GM21619 (cell line): ENCODE results near the gene CSRP2.

Source experiments
- ATAC-seq: cut with Tn5 transposase; IDR thresholded peaks from one replicate; pipeline ENCODE4 v1.9.1; 2021; ENCODE audit not compliant: unreplicated experiment

The CSRP2 gene

DNA sequence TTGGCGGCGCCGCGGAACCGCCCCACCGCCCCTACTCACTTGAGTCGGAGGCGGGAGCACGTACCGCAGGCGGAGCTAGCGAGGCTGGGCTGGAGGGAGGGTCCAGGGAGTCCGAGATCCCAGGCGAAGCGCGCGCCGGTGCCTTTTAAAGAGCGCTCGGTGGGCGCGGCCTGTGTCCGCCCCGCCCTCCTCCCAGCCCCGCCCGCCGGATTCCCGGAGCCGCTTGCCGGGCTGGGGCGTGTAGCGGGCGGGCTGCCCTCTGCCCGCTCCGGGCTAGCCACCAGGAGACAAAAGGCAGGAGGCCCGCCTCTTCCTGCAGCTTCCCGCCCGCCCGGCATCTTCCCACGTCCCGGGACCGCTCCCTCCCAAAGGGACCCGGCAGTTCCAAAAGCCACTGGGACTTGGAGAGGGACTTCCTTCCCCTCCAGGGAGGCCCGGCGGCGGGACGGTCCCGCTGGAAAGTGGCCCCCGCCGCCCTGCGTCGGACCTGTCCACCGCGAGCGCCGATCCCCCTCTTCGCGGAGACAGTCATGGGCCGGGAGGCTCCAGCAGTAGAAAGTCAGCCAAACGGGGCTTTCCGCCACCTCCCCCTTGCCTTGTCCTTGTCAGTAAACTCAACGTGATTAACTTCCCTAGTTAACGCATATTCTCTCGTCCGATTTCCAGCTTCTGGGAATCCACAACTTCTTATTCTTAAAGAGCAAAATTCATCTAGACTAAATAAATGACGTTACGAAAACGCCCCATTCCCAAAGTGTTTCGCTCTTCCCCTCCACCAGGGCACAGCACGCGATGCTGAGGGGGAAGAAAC is at the start of gene CSRP2:
CSRP2 (minus strand) TSS at position 121 of the 811 bp plus-strand sequence. CDS start 12,759 bp downstream, outside the sequence.
- peak; percentile 88 for ATAC-seq

DNA sequence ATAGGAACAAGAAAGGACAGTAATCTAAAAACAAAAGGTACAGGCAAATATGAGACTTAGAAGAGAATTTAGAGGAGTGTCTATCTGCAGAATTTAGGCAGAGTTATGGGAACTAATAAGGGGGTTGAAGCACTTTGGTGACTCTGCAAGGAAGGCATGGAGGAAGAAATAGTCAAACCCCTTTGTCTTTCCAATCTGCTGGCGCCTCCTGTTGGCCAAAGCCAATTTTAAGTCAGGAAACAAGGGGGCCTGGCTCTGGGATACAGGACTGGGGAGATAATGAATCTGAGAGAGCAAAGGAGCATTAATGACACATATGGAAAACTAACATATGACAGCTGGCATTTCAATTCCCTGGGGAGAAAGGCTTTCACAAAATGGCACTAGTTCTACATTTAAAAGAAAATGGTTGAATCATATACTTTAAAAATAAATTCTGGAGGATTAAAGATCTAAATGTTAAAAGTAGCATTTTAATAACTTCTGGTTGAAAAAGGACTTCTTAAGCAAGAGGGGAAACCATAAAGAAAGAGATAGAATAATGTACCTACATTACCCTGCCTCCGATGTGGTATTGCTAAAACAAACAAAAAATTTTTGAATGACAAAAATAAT is 48.5 kb upstream of the CSRP2 start:
- ATAC-seq: no peak

DNA sequence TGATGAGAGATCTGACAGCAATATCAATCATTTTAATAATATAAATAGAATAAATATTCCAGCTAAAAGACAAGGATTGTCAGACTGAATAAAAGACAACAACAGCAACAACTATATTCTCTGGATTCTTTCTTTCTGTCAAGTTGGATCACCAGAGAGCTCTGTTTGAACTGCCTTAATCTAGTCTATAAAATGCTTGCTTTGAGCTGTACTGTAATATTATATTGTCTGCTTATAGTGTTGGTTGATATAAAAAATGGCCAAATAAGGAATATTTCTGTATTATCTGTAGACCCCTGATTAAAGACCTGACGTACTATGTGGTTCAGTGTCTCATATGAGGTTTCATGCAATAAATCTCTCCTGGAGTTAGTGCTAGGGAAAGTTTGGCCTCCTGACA is 46.3 kb upstream of the CSRP2 start:
- no peak for ATAC-seq

DNA sequence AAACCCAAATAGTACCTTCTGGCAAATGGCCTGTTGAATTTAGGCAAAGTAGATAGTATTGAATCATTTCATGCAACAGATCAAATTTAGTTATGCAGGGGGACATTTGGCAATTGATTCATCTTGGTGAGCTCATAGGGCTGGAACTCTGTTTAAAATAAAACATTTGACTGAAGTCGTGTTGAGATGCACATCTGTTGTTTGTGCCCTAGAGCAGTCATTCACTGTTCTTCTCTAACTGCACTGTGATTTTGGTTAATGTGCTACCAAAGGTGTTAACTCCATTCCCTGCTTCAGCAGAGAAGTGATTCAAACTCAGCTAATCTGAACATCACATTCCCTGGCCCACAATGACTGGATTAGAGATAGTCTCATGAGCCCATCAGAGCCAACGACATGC is 44.0 kb upstream of the CSRP2 start:
- ATAC-seq: no peak

DNA sequence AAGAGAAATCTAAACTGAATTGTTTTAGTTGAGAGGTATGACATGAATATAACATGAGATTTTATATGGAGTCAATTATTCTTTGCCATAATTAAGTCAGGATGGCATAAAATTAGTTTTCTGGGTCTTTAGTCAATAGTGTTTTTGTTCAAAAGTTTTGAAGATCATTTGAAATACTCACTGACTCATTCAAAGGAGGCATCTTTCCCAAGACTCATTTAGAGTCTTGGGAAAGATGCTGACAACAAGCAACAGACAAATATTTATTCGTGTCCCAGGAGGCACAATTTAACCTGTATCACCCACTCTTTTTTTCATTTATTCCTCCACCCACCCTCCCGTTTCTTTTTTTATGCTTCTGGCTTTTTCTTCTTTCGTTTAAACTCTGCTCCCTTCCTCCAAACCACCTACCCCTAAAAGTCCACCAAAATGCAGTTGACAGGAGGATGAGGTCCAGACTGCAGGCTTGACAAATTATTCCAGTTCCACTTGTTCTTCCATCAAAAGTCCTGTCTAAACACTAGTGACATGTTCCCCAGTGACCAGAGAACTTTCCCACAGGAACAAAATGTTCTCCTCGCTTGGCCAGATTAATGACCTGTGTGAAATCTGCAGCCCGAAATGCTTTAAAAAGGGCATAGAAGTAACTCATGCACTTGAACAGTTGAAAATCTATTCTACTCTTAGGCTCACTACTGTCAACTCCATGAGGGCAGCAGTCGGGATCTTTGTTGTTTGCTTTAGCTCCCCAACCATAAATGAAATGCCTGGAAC is 43.3 kb upstream of the CSRP2 start:
- ATAC-seq: no peak

DNA sequence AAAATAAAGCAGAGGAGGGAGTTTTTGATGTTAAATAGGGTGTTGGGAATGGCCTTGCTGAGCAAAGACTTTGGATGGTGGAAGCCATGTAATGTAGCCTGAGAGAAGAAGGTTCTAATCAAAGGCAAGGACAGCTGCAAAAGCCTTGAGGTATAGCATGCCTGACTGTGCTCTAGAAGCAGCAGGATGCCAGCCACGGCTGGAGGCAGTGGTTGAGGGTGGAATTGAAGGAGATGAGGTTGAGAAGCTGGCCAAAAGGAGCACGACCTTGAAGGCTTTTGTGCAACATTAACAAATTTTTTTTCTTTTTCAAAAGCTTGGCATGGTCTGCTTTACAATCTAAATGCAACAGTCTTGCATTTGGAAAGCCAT is 42.3 kb upstream of the CSRP2 start:
- no peak for ATAC-seq

DNA sequence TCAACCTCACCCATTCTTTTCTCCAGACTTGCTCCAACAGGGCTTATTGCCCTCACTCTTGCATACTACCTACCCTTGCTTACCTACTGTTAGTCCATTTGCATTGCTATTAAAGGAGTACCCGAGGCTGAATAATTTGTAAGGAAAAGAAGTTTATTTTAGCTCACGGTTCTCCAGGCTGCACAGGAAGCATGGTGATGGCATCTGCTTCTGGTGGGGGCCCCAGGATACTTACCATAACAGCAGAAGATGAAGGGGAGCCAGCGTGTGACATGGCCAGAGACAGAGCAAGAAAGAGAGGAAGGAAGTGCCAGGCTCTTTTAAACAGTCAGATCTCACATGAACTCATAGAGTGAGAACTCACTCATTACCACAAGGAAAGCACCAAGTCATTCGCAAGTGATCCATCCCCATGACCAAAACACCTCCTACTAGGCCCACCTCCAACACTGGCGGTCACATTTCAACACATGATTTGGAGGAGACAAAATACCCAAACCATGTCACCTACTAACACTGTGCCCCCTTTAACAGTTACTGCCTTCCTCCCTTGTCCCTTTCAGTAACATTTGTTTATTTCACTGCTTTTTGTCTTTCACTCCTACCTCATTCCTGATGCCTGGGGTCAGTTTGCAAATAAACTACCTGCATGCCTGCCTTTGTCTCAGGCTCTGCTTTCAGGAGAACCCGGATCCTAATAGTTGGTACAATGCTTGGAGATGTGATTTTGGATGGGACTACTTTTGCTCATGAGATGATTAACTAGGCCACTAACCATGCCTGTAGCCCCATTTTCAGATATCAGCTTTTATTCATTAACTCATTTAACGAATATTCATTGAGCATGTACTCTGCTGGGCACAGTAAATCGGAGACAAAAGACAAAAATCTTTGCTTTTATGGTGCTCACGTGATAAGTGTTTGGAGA is 41.6 kb upstream of the CSRP2 start:
- peak; percentile 72 for ATAC-seq

DNA sequence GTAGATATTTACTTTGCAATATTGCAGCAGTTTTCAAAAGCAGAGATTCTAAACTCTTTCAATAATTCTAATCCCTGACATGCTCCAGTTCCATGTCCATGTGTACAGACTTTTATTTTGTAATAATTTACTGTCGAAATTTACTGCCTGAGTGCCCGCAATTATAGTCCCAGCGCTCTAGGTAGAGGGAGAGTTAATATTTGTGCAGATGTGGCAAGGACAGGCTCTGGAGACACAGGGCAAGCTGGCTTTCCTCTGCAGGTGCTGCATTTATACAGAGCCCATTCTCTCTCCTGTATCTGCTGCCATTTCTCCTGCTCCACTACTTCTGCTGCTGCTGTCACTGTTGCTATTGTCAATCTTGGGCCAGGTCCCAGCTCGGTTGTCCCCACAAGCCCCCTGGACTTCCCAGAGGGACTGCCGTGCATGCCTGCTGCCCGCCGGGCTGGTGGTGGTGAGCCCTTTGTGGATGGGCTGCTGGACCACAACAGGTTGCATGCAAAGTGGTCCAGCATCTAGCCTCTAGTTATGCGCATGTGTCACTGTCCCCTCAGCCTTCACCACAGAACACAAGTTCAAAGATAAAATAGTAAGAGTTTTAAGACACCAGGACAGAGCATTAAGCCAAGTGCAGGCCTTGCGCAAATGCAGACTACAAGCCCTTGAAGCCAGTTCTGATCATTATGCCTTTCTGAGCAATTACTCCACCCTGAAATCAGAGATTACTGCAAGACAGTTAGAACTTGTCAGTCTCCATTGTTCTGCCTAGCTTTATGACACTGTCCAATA is 40.8 kb upstream of the CSRP2 start:
- ATAC-seq: peak; percentile 21

DNA sequence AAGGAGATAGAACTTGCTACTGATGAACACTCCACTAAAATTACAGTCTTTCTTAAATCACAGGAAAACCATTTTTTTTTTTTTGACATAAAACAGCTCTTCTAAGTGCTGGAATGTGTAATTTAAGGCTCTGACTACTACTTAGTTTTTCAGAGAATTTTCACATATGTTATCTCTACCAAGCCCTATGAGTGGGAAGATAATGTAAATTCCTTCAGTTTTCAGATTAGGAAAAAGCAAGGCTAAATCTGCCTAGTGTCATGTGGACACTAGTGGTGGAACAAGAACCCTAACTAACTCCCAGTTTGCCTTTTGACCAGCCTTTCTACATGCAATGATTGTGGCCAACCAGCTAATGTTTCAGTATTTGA is 37.3 kb upstream of the CSRP2 start:
- ATAC-seq: no peak

DNA sequence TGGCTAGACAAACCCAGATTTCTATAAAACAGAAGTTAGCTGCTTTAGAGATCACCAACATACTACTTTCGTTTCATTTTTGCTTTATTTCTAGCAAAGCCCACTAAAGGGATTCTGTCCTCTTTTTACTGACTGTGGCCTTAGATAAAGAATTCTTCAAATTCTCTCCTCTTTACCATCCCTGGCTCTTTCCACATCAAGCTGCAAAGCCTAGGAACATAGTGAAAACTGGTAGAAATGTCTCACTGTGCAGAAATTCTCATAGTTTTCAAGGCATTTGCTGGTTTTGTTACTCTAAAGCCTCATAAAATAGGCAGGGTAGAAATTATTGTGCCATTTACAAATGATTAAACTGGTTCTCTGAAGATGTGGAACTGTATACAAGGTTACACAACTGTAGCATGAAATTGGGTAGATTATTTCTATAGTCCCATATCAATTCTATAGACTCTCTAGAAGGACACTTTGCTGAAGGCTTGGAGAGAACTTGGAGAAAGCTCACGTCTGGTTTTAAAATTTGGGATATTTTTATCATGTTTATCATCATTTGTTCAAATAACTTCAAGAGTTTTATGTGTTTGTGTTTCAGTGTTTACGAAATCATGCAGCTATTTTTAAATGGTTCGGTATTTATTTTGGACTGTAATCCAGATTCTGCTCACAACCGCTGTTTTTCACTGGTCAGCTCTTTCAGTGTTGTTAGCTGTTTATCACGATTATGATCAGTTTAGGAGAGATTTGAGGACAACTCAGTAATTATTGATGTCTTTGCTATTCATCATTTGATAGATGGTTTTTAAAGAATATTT is 36.7 kb upstream of the CSRP2 start:
- ATAC-seq: no peak

DNA sequence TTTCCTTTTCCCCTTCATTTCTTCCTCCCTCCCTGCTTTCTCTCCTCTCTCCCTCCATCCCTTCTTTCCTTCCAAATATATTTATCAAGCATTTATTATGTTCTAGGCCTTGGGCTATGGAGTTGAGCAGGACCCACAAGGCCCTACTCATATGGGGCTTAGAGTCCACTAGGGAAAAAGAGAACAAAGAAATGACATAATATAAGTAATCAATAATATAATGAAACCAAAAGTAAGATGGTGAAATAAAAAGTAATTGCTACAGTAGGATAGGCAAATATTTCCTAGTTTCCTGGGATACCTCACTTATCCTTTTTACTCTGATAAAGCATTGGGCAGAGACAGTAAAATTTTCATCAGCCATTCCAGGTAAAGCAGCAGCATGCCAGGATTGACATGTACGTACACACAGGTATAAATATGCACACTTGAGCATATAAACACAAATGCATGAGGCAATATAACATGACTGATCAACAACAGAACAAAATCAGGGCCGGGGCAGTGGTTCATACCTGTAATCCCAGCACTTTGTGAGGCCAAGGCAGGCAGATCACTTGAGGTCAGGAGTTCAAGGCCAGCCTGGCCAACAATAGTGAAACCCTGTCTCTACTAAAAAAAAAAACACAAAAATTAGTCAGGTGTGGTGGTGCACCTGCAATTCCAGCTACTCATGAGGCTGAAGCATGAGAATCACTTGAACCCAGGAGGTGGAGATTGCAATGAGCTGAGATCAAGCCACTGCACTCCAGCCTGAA is 35.5 kb upstream of the CSRP2 start:
- no peak for ATAC-seq

DNA sequence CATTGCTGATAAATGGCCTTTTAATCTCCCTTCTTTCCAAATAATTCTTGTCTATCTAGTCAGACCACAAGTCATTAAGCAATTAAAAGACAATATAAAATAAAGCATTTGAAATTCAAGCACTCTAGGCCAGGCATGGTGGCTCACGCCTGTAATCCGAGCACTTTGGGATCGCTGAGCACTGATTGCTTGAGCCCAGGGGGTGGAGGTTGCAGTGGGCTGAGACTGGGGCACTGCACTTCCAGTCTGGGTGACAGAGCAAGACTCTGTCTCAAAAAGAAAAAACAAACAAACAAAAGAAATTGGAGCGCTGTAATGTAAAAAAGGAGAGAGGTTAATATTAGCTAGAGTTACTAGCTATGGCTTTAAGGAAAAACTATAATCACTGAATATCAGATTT is 30.5 kb upstream of the CSRP2 start:
- ATAC-seq: no peak

DNA sequence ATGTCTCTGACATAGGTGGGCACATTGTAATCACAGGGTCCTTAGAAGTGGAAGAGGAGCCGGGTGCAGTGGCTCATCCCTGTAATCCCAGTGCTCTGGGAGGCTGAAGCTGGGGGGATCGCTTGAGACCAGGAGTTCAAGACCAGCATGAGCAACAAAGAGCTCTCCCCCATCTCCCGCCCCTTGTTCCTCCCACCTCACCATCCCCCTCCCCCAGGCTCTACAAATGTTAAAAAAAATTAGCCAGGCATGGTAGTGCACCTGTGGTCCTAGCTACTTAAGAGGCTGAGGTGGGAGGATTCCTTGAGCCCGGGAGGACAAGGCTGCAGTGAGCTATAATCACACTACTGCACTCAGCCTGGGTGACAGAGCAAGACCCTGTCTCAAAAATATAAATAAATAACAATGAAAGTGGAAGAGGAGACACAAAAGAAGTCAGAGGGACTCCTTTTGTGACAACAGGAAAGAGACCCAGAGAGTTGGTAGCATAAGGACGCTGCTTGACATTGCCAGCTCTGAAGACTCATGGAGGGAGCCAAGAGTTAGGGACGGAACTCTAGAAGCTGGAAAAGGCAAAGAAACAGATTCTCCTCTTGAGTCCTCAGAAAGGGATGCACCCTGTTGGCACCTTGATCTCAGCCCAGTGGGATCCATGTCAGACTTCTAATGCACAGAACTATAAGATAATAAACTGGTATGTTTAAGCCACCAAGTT is 29.6 kb upstream of the CSRP2 start:
- no peak for ATAC-seq

DNA sequence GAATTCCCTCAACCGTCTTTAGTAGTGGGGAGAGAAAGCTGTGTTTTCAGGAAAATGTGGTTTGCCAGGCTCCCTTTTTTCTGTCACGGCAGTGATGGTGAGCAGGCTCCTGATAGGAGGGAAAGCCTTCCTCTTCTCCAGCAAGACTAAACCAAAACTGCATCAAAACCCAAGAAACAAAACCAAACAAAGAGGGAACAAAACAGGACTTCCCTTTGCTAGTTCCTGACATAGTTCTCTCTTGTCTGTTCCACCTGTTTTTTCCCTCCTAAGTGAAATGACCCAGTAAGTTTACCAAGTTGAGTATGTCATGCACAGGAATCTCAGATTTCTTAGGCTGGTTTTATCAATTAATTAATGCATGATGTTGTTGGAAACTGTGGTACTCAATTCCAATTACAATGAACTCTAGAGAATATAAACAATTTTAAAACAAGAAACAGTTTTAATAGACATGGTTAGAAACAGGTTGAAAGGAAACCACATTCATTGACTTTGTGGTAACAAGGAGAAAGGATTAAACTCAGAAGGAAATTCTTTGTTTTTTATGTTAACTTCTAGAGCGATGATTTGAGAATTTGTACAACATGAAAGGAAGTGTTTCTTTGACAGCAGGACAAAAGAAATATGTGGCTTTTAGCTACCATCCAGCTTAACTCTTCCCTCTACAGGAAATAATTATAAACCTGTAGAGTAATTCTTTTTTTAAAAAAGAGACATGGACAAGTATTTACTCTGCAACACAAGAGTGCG is 23.0 kb upstream of the CSRP2 start:
- no peak for ATAC-seq

DNA sequence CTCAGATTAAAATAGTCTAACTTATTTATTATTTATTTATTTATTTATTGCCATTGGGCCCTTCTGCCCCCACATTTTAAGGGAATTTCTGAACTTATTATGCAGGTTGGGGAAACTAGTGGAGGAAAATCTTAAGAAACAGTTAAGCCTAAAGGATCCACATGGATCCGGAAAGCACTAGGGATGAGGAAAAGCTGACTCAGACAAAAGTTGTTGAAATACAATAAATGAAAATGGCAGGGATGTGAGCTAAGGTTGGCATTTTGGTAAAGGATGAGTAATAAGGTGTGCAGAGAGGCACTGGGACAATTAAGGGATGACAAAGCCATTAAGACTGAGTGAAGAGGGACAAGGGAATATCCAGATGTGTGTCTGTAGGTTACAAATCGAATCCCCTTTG is 20.7 kb upstream of the CSRP2 start:
- no peak for ATAC-seq

DNA sequence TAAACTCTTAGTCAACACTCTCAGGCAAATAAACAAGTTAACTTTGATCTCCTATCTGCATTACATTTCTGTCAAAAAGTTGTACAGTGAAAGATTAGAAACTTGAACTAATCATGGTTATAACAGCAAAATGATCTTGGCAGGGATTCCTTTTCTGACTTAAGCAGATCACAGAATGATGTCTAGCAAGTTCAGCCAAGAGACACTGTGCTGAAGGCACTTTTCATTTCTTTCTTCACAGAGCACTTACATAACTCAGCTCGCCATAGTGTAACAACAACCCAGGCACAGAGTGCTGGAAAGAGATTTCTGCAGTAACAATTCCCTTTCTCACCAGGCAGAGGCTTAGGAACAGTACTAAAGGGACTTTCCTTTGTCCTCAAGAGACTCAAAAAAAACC is 19.6 kb upstream of the CSRP2 start:
- ATAC-seq: no peak

DNA sequence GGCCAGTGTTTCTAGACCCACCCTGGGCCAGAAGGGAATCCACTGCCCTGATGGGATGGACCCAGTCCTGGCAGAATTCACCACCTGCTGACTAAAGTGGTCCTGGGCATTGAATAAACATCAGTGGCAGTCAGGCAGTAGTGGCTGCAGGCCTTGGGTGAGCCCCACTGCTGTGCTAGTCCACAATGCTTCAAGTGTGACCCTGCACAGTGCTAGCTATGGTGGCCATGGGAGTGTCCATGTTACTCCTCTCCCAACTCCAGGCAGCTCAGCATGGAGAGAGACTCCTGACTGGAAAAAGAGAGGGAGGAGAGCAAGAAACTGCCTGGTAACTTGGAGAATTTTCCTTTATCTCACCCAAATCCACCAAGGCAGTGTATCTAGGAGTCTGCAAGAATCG is 17.5 kb upstream of the CSRP2 start:
- no peak for ATAC-seq
